HepG2 (cell line): ENCODE measurements around the gene DDC. TPM values are rescaled to one million over a fixed set of nuclear protein-coding genes. Genes with fewer than 3 reads are reported as not detected.

ENCODE experiments used
- ATAC-seq: fragments of 200-7000 bp; cut with Tn5 transposase; 3 replicates; pipeline ENCODE4 v1.9.1; 2020; ENCODE audit warnings: mild to moderate bottlenecking, moderate library complexity
- BruUV-seq: library from RNA; stranded (reverse); fragments of 400-500 nt; replicated peaks from 2 replicates; lab custom pipeline; 2021; lab: Mats Ljungman, UMichigan
- CTCF ChIA-PET: fragments of 300-600 bp; formaldehyde crosslinking; extraction: SDS; loops from one replicate; lab custom pipeline; 2021; ENCODE audit warnings: low total read pairs, inconsistent platforms, low intra/inter-chr PET ratio; lab: Yijun Ruan, JAX
- POLR2A ChIA-PET: fragments of 350-600 bp; sonication (Branson Sonifier 250); formaldehyde crosslinking; loops from one replicate; lab custom pipeline; 2020; ENCODE audit warnings: antibody characterized with exemption, inconsistent platforms; lab: Yijun Ruan, JAX
- DNase-seq: peaks from one replicate; pipeline ENCODE4 v3.0.0-alpha.2; 2015; ENCODE audit warnings: low spot score
- FAIRE-seq: peaks from 3 replicates; lab custom pipeline; 2011; peaks lifted over from hg19 to GRCh38; lab: Jason Lieb, UNC
- H2AFZ ChIP-seq: one replicate; pipeline ENCODE4 v1.6.1; 2011; ENCODE audit warnings: low read length, inconsistent platforms
- H3K27ac ChIP-seq: fragments of 300-600 bp; 3 replicates; pipeline ENCODE4 v1.8.0; 2011; ENCODE audit warnings: mixed run types, mild to moderate bottlenecking, mixed read lengths, low read length, inconsistent platforms; ENCODE audit not compliant: insufficient read depth; ENCODE audit errors: extremely low read length
- H3K27me3 ChIP-seq, 2 experiments: fragments of 200-600 bp in 1 of 2; 2 replicates in 1 of 2; 3 replicates in 1 of 2; pipeline versions ENCODE4 v1.6.0 to v1.8.0; 2011; ENCODE audit warnings: low read length in 2 of 2, mild to moderate bottlenecking in 2 of 2, moderate library complexity in 2 of 2, inconsistent platforms in 1 of 2; ENCODE audit not compliant: insufficient read depth in 2 of 2, control insufficient read depth in 1 of 2
- H3K36me3 ChIP-seq, 2 experiments: fragments of 200-600 bp in 1 of 2; replicated peaks in 1 of 2; 2 replicates in 1 of 2; 3 replicates in 1 of 2; pipeline versions ENCODE4 v1.5.1 to v1.8.0; 2011; ENCODE audit warnings: low read length in 2 of 2, inconsistent platforms in 1 of 2; ENCODE audit not compliant: insufficient read depth in 2 of 2, control insufficient read depth in 1 of 2
- H3K4me1 ChIP-seq: 2 replicates; pipeline ENCODE4 v1.5.1; 2012; ENCODE audit warnings: low read length, inconsistent platforms; ENCODE audit not compliant: insufficient read depth
- H3K4me2 ChIP-seq: 2 replicates; pipeline ENCODE4 v1.6.0; 2011; ENCODE audit warnings: low read depth, low read length, inconsistent platforms
- H3K4me3 ChIP-seq, 3 experiments: fragments of 200-600 bp in 1 of 3; sonication (generic), shearing (Covaris generic) in 1 of 3; replicated peaks in 1 of 3; 2 replicates each; pipeline ENCODE4 v1.5.1; 2011 to 2016; ENCODE audit warnings: low read length in 3 of 3, inconsistent platforms in 2 of 3, low read depth in 2 of 3, mild to moderate bottlenecking in 2 of 3, control low read depth in 1 of 3, mixed read lengths in 1 of 3; ENCODE audit not compliant: insufficient read depth in 1 of 3
- H3K79me2 ChIP-seq: one replicate; pipeline ENCODE4 v1.6.1; 2011; ENCODE audit warnings: low read length, inconsistent platforms; ENCODE audit not compliant: insufficient read depth
- H3K9ac ChIP-seq: 2 replicates; pipeline ENCODE4 v1.6.0; 2011; ENCODE audit warnings: mild to moderate bottlenecking, low read depth, low read length, inconsistent platforms; ENCODE audit not compliant: insufficient read depth
- H3K9me3 ChIP-seq: 2 replicates; pipeline ENCODE4 v1.5.1; 2012; ENCODE audit warnings: mild to moderate bottlenecking, low read length
- H4K20me1 ChIP-seq: 2 replicates; pipeline ENCODE4 v1.6.0; 2011; ENCODE audit warnings: inconsistent platforms, mild to moderate bottlenecking, low read length, moderate library complexity; ENCODE audit not compliant: insufficient read depth
- DNMT3B ChIP-seq: conservative IDR thresholded peaks from 2 replicates; pipeline ENCODE4 v1.6.1; 2016; ENCODE audit warnings: missing biosample characterization, control low read depth
- DRAP1 ChIP-seq: IDR thresholded peaks from 2 replicates; pipeline ENCODE4 v1.6.1; 2016; ENCODE audit warnings: missing genetic modification reagents, missing compliant biosample characterization
- FOSL1 ChIP-seq: sonication (generic); formaldehyde crosslinking; IDR thresholded peaks from 2 replicates; pipeline ENCODE4 v1.9.0; 2021; ENCODE audit warnings: missing genetic modification reagents, borderline replicate concordance
- GATAD2A ChIP-seq: IDR thresholded peaks from 2 replicates; pipeline ENCODE4 v1.6.1; 2016
- HIVEP1 ChIP-seq: sonication (generic); formaldehyde crosslinking; IDR thresholded peaks from 2 replicates; pipeline ENCODE4 v1.4.0; 2020; ENCODE audit warnings: mild to moderate bottlenecking, missing genetic modification reagents
- MAF1 ChIP-seq: sonication (generic); formaldehyde crosslinking; IDR thresholded peaks from 2 replicates; pipeline ENCODE4 v1.5.0; 2020; ENCODE audit warnings: missing genetic modification reagents, borderline replicate concordance
- NAIF1 ChIP-seq: sonication (generic); formaldehyde crosslinking; IDR thresholded peaks from 2 replicates; pipeline ENCODE4 v1.5.0; 2020; ENCODE audit warnings: mild to moderate bottlenecking, missing genetic modification reagents, borderline replicate concordance
- NPAS2 ChIP-seq: sonication (generic); formaldehyde crosslinking; IDR thresholded peaks from 2 replicates; pipeline ENCODE4 v1.8.0; 2022; ENCODE audit warnings: mild to moderate bottlenecking, missing genetic modification reagents, borderline replicate concordance
- PCBP2 ChIP-seq: fragments of 200-400 bp; formaldehyde crosslinking; optimal IDR thresholded peaks from 2 replicates; pipeline ENCODE3; 2018; ENCODE audit warnings: low read length, low read depth; ENCODE audit not compliant: poor library complexity, severe bottlenecking
- REL ChIP-seq: sonication (generic); formaldehyde crosslinking; conservative IDR thresholded peaks from 2 replicates; pipeline ENCODE4 v1.8.0; 2022; ENCODE audit warnings: mild to moderate bottlenecking, missing genetic modification reagents, moderate library complexity
- RNF219 ChIP-seq: sonication (generic); formaldehyde crosslinking; IDR thresholded peaks from 2 replicates; pipeline ENCODE4 v1.5.0; 2020; ENCODE audit warnings: mild to moderate bottlenecking, missing genetic modification reagents
- RXRB ChIP-seq: IDR thresholded peaks from 2 replicates; pipeline ENCODE4 v1.6.1; 2016; ENCODE audit warnings: borderline replicate concordance, missing genetic modification reagents, missing compliant biosample characterization
- SRY ChIP-seq: sonication (generic); formaldehyde crosslinking; IDR thresholded peaks from 2 replicates; pipeline ENCODE4 v1.8.0; 2022; ENCODE audit warnings: mild to moderate bottlenecking, missing genetic modification reagents
- ZNF24 ChIP-seq: fragments of 450-650 bp; IDR thresholded peaks from 2 replicates; pipeline ENCODE4 v1.6.1; 2017; ENCODE audit warnings: antibody characterized with exemption, mild to moderate bottlenecking
- ZNF263 ChIP-seq: sonication (generic); formaldehyde crosslinking; IDR thresholded peaks from 2 replicates; pipeline ENCODE4 v1.4.0; 2020; ENCODE audit warnings: missing genetic modification reagents
- ZNF33B ChIP-seq: sonication (generic); formaldehyde crosslinking; IDR thresholded peaks from 2 replicates; pipeline ENCODE4 v1.5.1; 2020; ENCODE audit warnings: mild to moderate bottlenecking, missing genetic modification reagents
- ZNF496 ChIP-seq: sonication (generic); formaldehyde crosslinking; IDR thresholded peaks from 2 replicates; pipeline ENCODE4 v1.8.1; 2023; ENCODE audit warnings: mild to moderate bottlenecking, moderate library complexity, missing genetic modification reagents; ENCODE audit not compliant: insufficient replicate concordance
- ZNF607 ChIP-seq: sonication (generic); formaldehyde crosslinking; IDR thresholded peaks from 2 replicates; pipeline ENCODE4 v1.5.1; 2020; ENCODE audit warnings: missing genetic modification reagents, mild to moderate bottlenecking, borderline replicate concordance
- ZNF644 ChIP-seq: IDR thresholded peaks from 2 replicates; pipeline ENCODE4 v1.6.1; 2016; ENCODE audit warnings: low read depth
- ZNF737 ChIP-seq: sonication (generic); formaldehyde crosslinking; IDR thresholded peaks from 2 replicates; pipeline ENCODE4 v1.5.0; 2020; ENCODE audit warnings: missing genetic modification reagents, mild to moderate bottlenecking, borderline replicate concordance
- WGBS: methylation state at CpG from one replicate; pipeline ENCODE4 v1.1.6; 2017; ENCODE audit warnings: low lambda C conversion rate; 5-methylcytosine and 5-hydroxymethylcytosine counted together
- in situ Hi-C: cut with HindIII; loops from 2 replicates; pipeline ENCODE4 v1.10.0; 2017; ENCODE audit warnings: low pct_unique_long_range_greater_than_20kb; ENCODE audit not compliant: extremely low pct_ligation_motif_present
- intact Hi-C: fragments of 100-400 bp; cut with micrococcal nuclease; formaldehyde crosslinking; loops from one replicate; pipeline ENCODE4 v1.10.0; 2022; ENCODE audit not compliant: unreplicated experiment
- polyA plus RNA-seq, 8 experiments: library from polyadenylated mRNA; depleted of rRNA in 3 of 8; stranded (reverse) in 7 of 8; unstranded in 1 of 8; fragments of >200 nt; fragmentation: Illumina TruSeq in 4 of 8; extraction: Trizol in 4 of 8; gene quantifications; 2 replicates each; pipeline versions ENCODE4 v1.2.1 to v1.2.3, GENCODE V29; 2011 to 2016; ENCODE audit warnings: low read depth in 4 of 8, missing spikeins in 1 of 8, mixed read lengths in 1 of 8; ENCODE audit not compliant: insufficient read depth in 1 of 8
- total RNA-seq, 5 experiments: library from RNA; depleted of rRNA; stranded (reverse); fragments of >200 nt; fragmentation: Illumina TruSeq; extraction: Trizol; gene quantifications; 2 replicates each; pipeline ENCODE4 v1.2.3, GENCODE V29; 2016; ENCODE audit warnings: low read depth in 1 of 5

Gene DDC
- total and polyA plus RNA-seq, 2 of the 13 experiments (the other 11 are each of a cell fraction or from before 2014, with no cell fraction given), result 11.7 to 93.3 TPM

- TF ChIP-seq REL, result no peak
- TF ChIP-seq, all 625 proteins: peak for 0
These were observed 25.5 kb downstream of the DDC start (continued) for GRCh38 chr7:50539725-50540124.

GRCh38 chr7:50538478-50538877 is 26.7 kb downstream of the DDC start:
- DNase-seq (no peak), FAIRE-seq (no peak)

More at GRCh38 chr7:50538478-50538877, 26.7 kb downstream of the DDC start:
- Histone ChIP-seq H2AFZ (no peak overlapping the region), H3K4me1 (peaks cover 20% of the 10 kb centered on the region), H4K20me1 (no peaks in the 10 kb centered on the region), H3K79me2 (no peaks in the 10 kb centered on the region), H3K9me3 (no peaks in the 10 kb centered on the region), H3K36me3 (peaks cover 27 to 72% of the 10 kb centered on the region in 2 experiments; a peak in 4 of 5 replicates), H3K27ac (no peak overlapping the region), H3K27me3 (no peaks in the 10 kb centered on the region), H3K9ac (no peak overlapping the region), H3K4me3 (no peak overlapping the region), H3K4me2 (no peak overlapping the region)
- no TSS peak for BruUV-seq
- ATAC-seq, result no peak
- 96% methylated on average over 4 of the region's 4 CpGs for WGBS
- intact Hi-C loops, result no loop called here
- POLR2A ChIA-PET, result no interaction called here
- TF ChIP-seq NPAS2 (CRISPR knock-in tag), result no peak
- no peak for TF ChIP-seq RXRB (CRISPR knock-in tag)
- no peak for TF ChIP-seq ZNF33B
- no peak for TF ChIP-seq MAF1 (CRISPR knock-in tag)
- no peak for TF ChIP-seq ZNF644
- TF ChIP-seq DNMT3B (CRISPR knock-in tag), result no peak
- no peak for TF ChIP-seq ZNF496 (CRISPR knock-in tag)
- TF ChIP-seq ZNF737 (CRISPR knock-in tag), result no peak
- no peak for TF ChIP-seq ZNF24
- TF ChIP-seq NAIF1, result no peak
- TF ChIP-seq ZNF263 (CRISPR knock-in tag), result no peak
- no peak for TF ChIP-seq HIVEP1 (CRISPR knock-in tag)
- TF ChIP-seq SRY, result no peak
- no peak for TF ChIP-seq PCBP2
- TF ChIP-seq RNF219 (CRISPR knock-in tag), result no peak
- TF ChIP-seq FOSL1 (CRISPR knock-in tag), result no peak
- no peak for TF ChIP-seq DRAP1 (CRISPR knock-in tag)
- TF ChIP-seq ZNF607 (CRISPR knock-in tag), result no peak
- TF ChIP-seq GATAD2A (CRISPR knock-in tag), result no peak
- in situ Hi-C loops, result no loop called here
- CTCF ChIA-PET, result no interaction called here
